ENCODE results near the gene LIN7A.
"Not testable (repeated sequence)": the region's sequence is repeated elsewhere in the genome, so short reads cannot be mapped to it uniquely, and the experiment has no call there.

The LIN7A gene

GRCh38 chr12:80802652-80803400, 134.9 kb downstream of the LIN7A start:
- DNase-seq = no peak

- no peak for DNase-seq
Observed at GRCh38 chr12:80798281-80798680, 139.5 kb downstream of the LIN7A start.

- DNase-seq = no peak
Observed at GRCh38 chr12:80794551-80794950, 143.2 kb downstream of the LIN7A start.

GRCh38 chr12:80792861-80793260, 144.9 kb downstream of the LIN7A start:
- DNase-seq = no peak

GRCh38 chr12:80791863-80792262, 145.9 kb downstream of the LIN7A start:
- no peak for DNase-seq

- DNase-seq = not testable (repeated sequence)
Observed at GRCh38 chr12:80788407-80788806, 149.3 kb downstream of the LIN7A start.

GRCh38 chr12:80782963-80783470, 154.7 kb downstream of the LIN7A start:
- not testable (repeated sequence) for DNase-seq

GRCh38 chr12:80781313-80781712, 156.4 kb downstream of the LIN7A start:
- DNase-seq = no peak

GRCh38 chr12:80780746-80781145, 157.0 kb downstream of the LIN7A start:
- no peak for DNase-seq

GRCh38 chr12:80778005-80778541, 159.7 kb downstream of the LIN7A start:
- DNase-seq = no peak

- DNase-seq = no peak
Observed at GRCh38 chr12:80777587-80777986, 160.1 kb downstream of the LIN7A start.

- DNase-seq = no peak
Observed at GRCh38 chr12:80776706-80777105, 161.0 kb downstream of the LIN7A start.

GRCh38 chr12:80770958-80771357, 166.8 kb downstream of the LIN7A start:
- no peak for DNase-seq

GRCh38 chr12:80769553-80770140, 168.1 kb downstream of the LIN7A start:
- DNase-seq = no peak

- DNase-seq = no peak
Observed at GRCh38 chr12:80766897-80767296, 170.8 kb downstream of the LIN7A start.

- DNase-seq = no peak
Observed at GRCh38 chr12:80766210-80766609, 171.5 kb downstream of the LIN7A start.

- DNase-seq = no peak
Observed at GRCh38 chr12:80763874-80764273, 173.9 kb downstream of the LIN7A start.

- DNase-seq = no peak
Observed at GRCh38 chr12:80761838-80762237, 175.9 kb downstream of the LIN7A start.

- no peak for DNase-seq
Observed at GRCh38 chr12:80756875-80757274, 180.9 kb downstream of the LIN7A start.

GRCh38 chr12:80754274-80754673, 183.5 kb downstream of the LIN7A start:
- DNase-seq = no peak

GRCh38 chr12:80752464-80752863, 185.3 kb downstream of the LIN7A start:
- no peak for DNase-seq

- DNase-seq = no peak
Observed at GRCh38 chr12:80749456-80749855, 188.3 kb downstream of the LIN7A start.

GRCh38 chr12:80747800-80748199, 189.9 kb downstream of the LIN7A start:
- no peak for DNase-seq

GRCh38 chr12:80745851-80746505, 191.8 kb downstream of the LIN7A start:
- no peak for DNase-seq

Measured in activated CD4-positive, CD25-positive, alpha-beta regulatory T cell (primary cell).